ENCODE results near the gene PDE7B. TPM values are rescaled to one million over a fixed set of nuclear protein-coding genes. Genes with fewer than 3 reads are reported as not detected.

Gene PDE7B
- total and polyA plus RNA-seq, 2 of the 4 experiments (the other 2 are of a cell fraction), result 7.8 to 12.4 TPM

DNA sequence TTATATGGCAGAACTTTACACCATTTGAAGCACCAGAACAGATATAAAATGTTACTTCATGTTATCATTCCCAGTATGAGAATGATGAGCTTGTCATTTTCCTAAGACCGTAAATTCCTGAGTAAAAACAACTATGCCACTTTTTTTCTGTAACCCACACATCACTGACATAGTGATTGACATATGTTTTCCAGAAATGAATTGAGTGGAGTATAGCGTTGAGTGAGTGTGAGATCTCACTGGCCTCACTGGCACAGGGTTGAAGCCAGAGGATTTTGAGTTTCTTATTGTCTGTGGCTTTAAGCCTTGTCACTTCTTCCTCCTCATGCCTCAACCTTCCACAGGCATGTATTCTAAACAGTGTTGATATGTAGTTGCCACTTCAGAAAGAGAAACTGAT lies 62.3 kb downstream of the PDE7B start:
- no peak overlapping the region for H3K4me2 ChIP-seq (ENCODE audit: low read depth, low read length)
- H2AK5ac ChIP-seq (ENCODE audit: low read depth, low read length), result 0 out of 2 replicates have a peak overlapping the region, but pooled peaks have one; percentile 1
- peak overlapping the region in 1 of 2 experiments; percentile 5; a peak in 1 of 4 replicates for H4K8ac ChIP-seq (ENCODE audit: low read depth in 2 of 2, low read length in 2 of 2)
- no peak for ATAC-seq (ENCODE audit: low read depth)
- in situ Hi-C loops (cut with MboI; ENCODE audit: low sequenced_read_pairs), result no loop called here
- no peak overlapping the region for H3K4me3 ChIP-seq (ENCODE audit: insufficient read depth, low read depth, low read length)
- no peak overlapping the region for H2BK20ac ChIP-seq (ENCODE audit: low read depth, low read length)
- H3K79me1 ChIP-seq (ENCODE audit: low read depth in 1 of 2, low read length in 2 of 2), result peaks cover 23 to 29% of the 10 kb centered on the region in 2 experiments
- peaks cover 9% of the 10 kb centered on the region for H3K4me1 ChIP-seq (ENCODE audit: control insufficient read depth, insufficient read depth, low read length)
- intact Hi-C loops (cut with micrococcal nuclease), result no loop called here
- H2BK120ac ChIP-seq (ENCODE audit: low read depth, low read length), result no peak overlapping the region
- H3K27me3 ChIP-seq (ENCODE audit: control insufficient read depth, insufficient read depth, low read length), result no peaks in the 10 kb centered on the region
- no peak overlapping the region for H3K23ac ChIP-seq (ENCODE audit: low read depth, low read length)
- no peak overlapping the region for H3K27ac ChIP-seq (ENCODE audit: insufficient read depth, low read length)
- H2AFZ ChIP-seq (replicated peaks; ENCODE audit: low read length, poor library complexity), result no peak overlapping the region
- no peaks in the 10 kb centered on the region for H4K20me1 ChIP-seq (ENCODE audit: insufficient read depth, low read length)
- TF ChIP-seq RCOR1 (IDR thresholded peaks at IDR 0.05; ENCODE audit: insufficient replicate concordance, low read length) (no peak), RAD21 (IDR thresholded peaks at IDR 0.05; ENCODE audit: low read length) (no peak), RFX5 (IDR thresholded peaks at IDR 0.05; ENCODE audit: low read depth, low read length) (no peak), MAFK (IDR thresholded peaks at IDR 0.05; ENCODE audit: low read depth, low read length) (no peak)
- TF ChIP-seq, protein P1, sequence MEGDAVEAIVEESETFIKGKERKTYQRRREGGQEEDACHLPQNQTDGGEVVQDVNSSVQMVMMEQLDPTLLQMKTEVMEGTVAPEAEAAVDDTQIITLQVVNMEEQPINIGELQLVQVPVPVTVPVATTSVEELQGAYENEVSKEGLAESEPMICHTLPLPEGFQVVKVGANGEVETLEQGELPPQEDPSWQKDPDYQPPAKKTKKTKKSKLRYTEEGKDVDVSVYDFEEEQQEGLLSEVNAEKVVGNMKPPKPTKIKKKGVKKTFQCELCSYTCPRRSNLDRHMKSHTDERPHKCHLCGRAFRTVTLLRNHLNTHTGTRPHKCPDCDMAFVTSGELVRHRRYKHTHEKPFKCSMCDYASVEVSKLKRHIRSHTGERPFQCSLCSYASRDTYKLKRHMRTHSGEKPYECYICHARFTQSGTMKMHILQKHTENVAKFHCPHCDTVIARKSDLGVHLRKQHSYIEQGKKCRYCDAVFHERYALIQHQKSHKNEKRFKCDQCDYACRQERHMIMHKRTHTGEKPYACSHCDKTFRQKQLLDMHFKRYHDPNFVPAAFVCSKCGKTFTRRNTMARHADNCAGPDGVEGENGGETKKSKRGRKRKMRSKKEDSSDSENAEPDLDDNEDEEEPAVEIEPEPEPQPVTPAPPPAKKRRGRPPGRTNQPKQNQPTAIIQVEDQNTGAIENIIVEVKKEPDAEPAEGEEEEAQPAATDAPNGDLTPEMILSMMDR (conservative IDR thresholded peaks at IDR 0.05; ENCODE audit: low read depth, low read length), result no peak
- no peak overlapping the region for H2BK5ac ChIP-seq (ENCODE audit: low read depth, low read length, poor library complexity, severe bottlenecking)
- no peak overlapping the region for H3K9ac ChIP-seq (ENCODE audit: low read depth, low read length)
- no peak overlapping the region for H2BK15ac ChIP-seq (ENCODE audit: low read depth, low read length)
- no peak overlapping the region for H3K4ac ChIP-seq (ENCODE audit: low read depth, low read length)
- H3K14ac ChIP-seq (replicated peaks; ENCODE audit: low read depth, low read length), result no peak overlapping the region
- no peak overlapping the region for H3K18ac ChIP-seq (ENCODE audit: low read depth, low read length)
- H2AK9ac ChIP-seq (replicated peaks; ENCODE audit: low read depth, low read length, poor library complexity), result no peak overlapping the region
- ChIA-PET CTCF (no interaction called here), POLR2A (ENCODE audit: unreplicated experiment) (interaction anchor here (0.5 kb wide), 1 partner anchor 62 kb away, joined by 3 read pairs; no protein-coding TSS in a partner anchor)
- H4K5ac ChIP-seq (ENCODE audit: low read depth, low read length), result peak overlapping the region; percentile 9; the same call in 1 of the 2 replicates
- dilution Hi-C loops (cut with HindIII; ENCODE audit: low sequenced_read_pairs, unreplicated experiment), result no loop called here
- no TSS peak for BruUV-seq (replicated peaks)
- peaks cover 5% of the 10 kb centered on the region; the same call in 1 of the 2 replicates for H3K9me1 ChIP-seq (ENCODE audit: insufficient read depth, low read length)
- H4K91ac ChIP-seq (ENCODE audit: insufficient read depth, low read depth, low read length), result no peak overlapping the region
- H3K36me3 ChIP-seq (ENCODE audit: control insufficient read depth, insufficient read depth, low read length), result peaks cover 8% of the 10 kb centered on the region
- no peak for DNase-seq
- H3K56ac ChIP-seq (ENCODE audit: extremely low read depth, insufficient read depth, low read length), result no peak overlapping the region
- H3K9me3 ChIP-seq (ENCODE audit: control insufficient read depth, insufficient read depth, low read length), result no peaks in the 10 kb centered on the region
- no CpG with 5 or more reads among the region's 2 CpGs for WGBS, 2 experiments (ENCODE audit: extremely low coverage in 2 of 2, insufficient read length in 1 of 2)
